Naive thymus-derived CD8-positive, alpha-beta T cell (primary cell): Measurements from ENCODE around the gene ADNP2. TPM values are rescaled to one million over a fixed set of nuclear protein-coding genes. Genes with fewer than 3 reads are reported as not detected.

Experiments used
- ATAC-seq, 2 donors: fragments of 150-1000 bp; cut with Tn5 transposase in 1 of 2; sonication (Bioruptor Pico), chemical (Tn5 transposase) in 1 of 2; 1 replicate in 1 of 2; 2 replicates in 1 of 2; pipeline ENCODE4 v1.10.0; 2021; ENCODE audit warnings: mild to moderate bottlenecking in 2 of 2, moderate library complexity in 2 of 2
- POLR2A ChIA-PET: fragments of 350-600 bp; sonication (Branson Sonifier 250); formaldehyde crosslinking; loops from one replicate; lab custom pipeline; 2021; ENCODE audit warnings: antibody characterized with exemption; lab: Charles Lee
- DNase-seq, 10 donors: peaks; one replicate each; pipeline versions ENCODE4 v3.0.0 to v3.0.0-alpha.2; 2020 to 2022
- H3K27ac Mint-ChIP-seq, 10 donors: one replicate each; pipeline ENCODE4 v1.8.0; 2020 to 2022; ENCODE audit warnings: mild to moderate bottlenecking in 10 of 10, mixed read lengths in 10 of 10, moderate library complexity in 4 of 10, inconsistent platforms in 1 of 10
- H3K27me3 Mint-ChIP-seq, 5 donors: one replicate each; pipeline ENCODE4 v1.8.0; 2021 to 2022; ENCODE audit warnings: mixed read lengths in 5 of 5
- H3K36me3 Mint-ChIP-seq, 3 donors: one replicate each; pipeline ENCODE4 v1.8.0; 2020 to 2022; ENCODE audit warnings: mixed read lengths in 3 of 3, mild to moderate bottlenecking in 2 of 3, inconsistent platforms in 1 of 3
- H3K4me1 Mint-ChIP-seq, 4 donors: one replicate each; pipeline ENCODE4 v1.8.0; 2021 to 2022; ENCODE audit warnings: mixed read lengths in 4 of 4
- H3K4me3 Mint-ChIP-seq, 10 donors: one replicate each; pipeline ENCODE4 v1.8.0; 2020 to 2022; ENCODE audit warnings: mild to moderate bottlenecking in 10 of 10, mixed read lengths in 10 of 10, moderate library complexity in 6 of 10, inconsistent platforms in 1 of 10
- H3K9me3 Mint-ChIP-seq, 9 donors: one replicate each; pipeline ENCODE4 v1.8.0; 2020 to 2022; ENCODE audit warnings: mixed read lengths in 9 of 9, mild to moderate bottlenecking in 3 of 9, inconsistent platforms in 1 of 9, moderate library complexity in 1 of 9
- polyA plus RNA-seq, 3 donors: library from polyadenylated mRNA; unstranded; fragments of 300-500 nt; fragmentation: Illumina TruSeq; gene quantifications; one replicate each; pipeline ENCODE4 v1.2.3, GENCODE V29; 2021
- total RNA-seq, 8 experiments: library from RNA in 2 of 8; stranded (reverse) in 2 of 8; gene quantifications; one replicate each; pipeline ENCODE4 v1.2.3 and lab custom pipeline; 2021 to 2026

ADNP2 gene
- total and polyA plus RNA-seq, 5 experiments from 2014 or later, result 8.1 to 25.5 (median 11.7) TPM

DNA sequence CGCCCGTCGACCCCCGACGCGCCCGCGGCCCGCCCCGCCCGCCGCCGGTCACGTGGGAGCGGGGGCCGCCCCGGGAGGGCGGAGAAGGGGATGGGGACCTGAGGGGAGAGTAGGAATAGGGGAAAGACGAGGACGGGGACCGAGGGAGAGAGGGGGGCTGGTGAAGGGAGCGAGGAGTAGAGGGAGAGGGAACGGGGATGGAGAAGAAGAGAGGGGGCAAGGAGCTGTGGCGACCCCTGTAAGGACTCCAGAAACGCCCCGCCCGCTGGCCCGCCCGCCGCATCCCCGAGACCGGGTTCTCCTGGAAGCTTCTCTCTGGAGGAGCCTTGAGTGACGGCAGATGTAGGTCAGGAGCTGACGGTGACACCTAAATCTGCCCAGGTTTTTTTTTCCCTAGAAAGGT is 615 bp downstream of the ADNP2 start:
- DNase-seq, result peak in 4 of 10 donors; percentile 24 to 66 (median 37)
- H3K4me3 Mint-ChIP-seq, result peak overlapping the region; percentile 52 to 91 (median 80)
- H3K27me3 Mint-ChIP-seq, result no peaks in the 10 kb centered on the region
- POLR2A ChIA-PET, result interaction anchor here (0.8 to 1.0 kb wide), 2 partner anchors 76 to 164 kb away, joined by 3 to 4 read pairs; partner anchors contain the start of gene RBFA
- ATAC-seq, result peak in 1 of 2 donors; percentile 1
- peaks cover 30 to 55% (median 50%) of the 10 kb centered on the region in 4 donors for H3K4me1 Mint-ChIP-seq
- no peaks in the 10 kb centered on the region for H3K9me3 Mint-ChIP-seq
- peaks cover 0 to 2% (median 0%) of the 10 kb centered on the region in 3 donors for H3K36me3 Mint-ChIP-seq
- peak overlapping the region; percentile 45 to 98 (median 91) for H3K27ac Mint-ChIP-seq

DNA sequence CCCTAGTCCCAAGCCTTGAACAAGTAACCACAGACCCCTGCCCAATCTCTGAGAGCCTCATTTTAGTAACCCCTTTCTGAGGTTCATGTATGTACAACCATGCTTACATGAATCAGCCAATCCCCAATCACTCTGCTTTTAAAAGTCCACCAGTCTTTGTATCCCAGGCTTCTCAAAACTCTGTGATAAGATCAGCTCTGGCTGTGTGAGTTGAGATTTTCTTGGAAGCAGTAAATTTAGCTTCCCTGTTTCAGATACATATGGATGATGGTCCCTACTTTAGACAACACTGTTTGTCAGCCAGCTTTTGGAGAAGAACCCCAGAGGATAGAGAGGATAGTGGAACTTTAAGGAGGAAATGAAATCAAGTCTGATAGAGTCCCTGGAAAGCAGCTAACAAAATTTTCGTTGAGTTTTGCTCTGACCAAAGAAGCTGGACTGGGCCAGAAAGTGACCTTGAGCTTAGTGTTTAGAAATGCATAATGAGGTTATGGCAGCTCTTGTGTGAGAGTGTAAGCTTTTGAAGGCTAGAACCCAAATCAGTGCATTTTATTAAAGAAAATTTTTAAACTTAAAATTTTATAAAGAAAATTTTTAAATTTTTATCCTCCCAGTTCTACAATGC is 3.7 kb downstream of the ADNP2 start:
- Mint-ChIP-seq H3K4me3 (peak overlapping the region in 1 of 10 donors; percentile 54), H3K36me3 (peaks cover 0 to 11% (median 8%) of the 10 kb centered on the region in 3 donors), H3K9me3 (no peaks in the 10 kb centered on the region), H3K27me3 (no peaks in the 10 kb centered on the region), H3K4me1 (peaks cover 26 to 67% (median 49%) of the 10 kb centered on the region in 4 donors), H3K27ac (peak overlapping the region in 2 of 10 donors; percentile 46 to 58)
- no peak for DNase-seq
- ATAC-seq, result no peak
- POLR2A ChIA-PET, result no interaction called here

DNA sequence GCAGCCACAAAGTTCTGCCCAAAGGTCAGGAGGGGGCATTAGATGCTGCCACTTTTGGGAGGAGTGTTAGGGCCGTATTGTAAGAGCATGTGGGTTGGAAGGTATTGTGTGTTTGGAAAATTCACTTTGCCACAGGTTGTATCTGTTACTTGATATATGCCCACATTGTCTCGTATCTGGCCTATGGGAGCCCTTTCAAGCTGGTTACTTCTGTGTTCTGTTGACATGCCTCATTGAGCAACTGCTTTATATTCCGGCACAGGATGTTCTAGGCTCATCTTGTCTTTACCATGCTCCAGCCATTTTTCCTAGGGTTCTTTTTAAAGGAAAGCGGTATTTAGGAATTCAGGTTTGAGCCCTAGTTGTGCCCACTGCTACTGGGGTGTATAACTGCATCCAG is 6.0 kb downstream of the ADNP2 start:
- no peak overlapping the region for H3K4me3 Mint-ChIP-seq
- H3K27me3 Mint-ChIP-seq, result no peaks in the 10 kb centered on the region
- H3K27ac Mint-ChIP-seq, result peak overlapping the region in 2 of 10 donors; percentile 0 to 34
- H3K4me1 Mint-ChIP-seq, result peaks cover 26 to 60% (median 41%) of the 10 kb centered on the region in 4 donors
- no peaks in the 10 kb centered on the region for H3K9me3 Mint-ChIP-seq
- POLR2A ChIA-PET, result no interaction called here
- DNase-seq, result no peak
- peaks cover 0 to 33% (median 21%) of the 10 kb centered on the region in 3 donors for H3K36me3 Mint-ChIP-seq
- ATAC-seq, result no peak

DNA sequence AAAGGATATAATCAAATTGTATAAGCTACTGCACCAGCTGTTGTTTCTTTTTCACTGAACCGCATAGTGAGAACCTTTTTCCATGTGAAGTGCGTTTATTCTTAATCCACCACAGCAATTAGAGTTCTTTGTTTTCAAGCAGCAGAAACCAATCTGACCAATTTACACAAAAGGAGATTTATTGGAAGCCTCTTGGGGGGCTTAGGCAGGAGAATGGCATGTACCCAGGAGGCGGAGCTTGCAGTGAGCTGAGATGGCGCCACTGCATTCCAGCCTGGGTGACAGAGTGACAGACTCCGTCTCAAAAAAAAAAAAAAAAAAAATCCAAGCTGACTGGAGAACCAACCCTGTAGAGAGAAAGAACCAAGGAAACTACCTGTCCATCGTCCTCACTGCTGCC is 10.0 kb downstream of the ADNP2 start:
- POLR2A ChIA-PET, result no interaction called here
- H3K27ac Mint-ChIP-seq, result no peak overlapping the region
- peaks cover 0 to 61% (median 37%) of the 10 kb centered on the region in 3 donors for H3K36me3 Mint-ChIP-seq
- no peak overlapping the region for H3K4me3 Mint-ChIP-seq
- H3K4me1 Mint-ChIP-seq, result peaks cover 17 to 48% (median 27%) of the 10 kb centered on the region in 4 donors
- ATAC-seq (no peak), DNase-seq (no peak)
- no peaks in the 10 kb centered on the region for H3K27me3 Mint-ChIP-seq
- H3K9me3 Mint-ChIP-seq, result no peaks in the 10 kb centered on the region

DNA sequence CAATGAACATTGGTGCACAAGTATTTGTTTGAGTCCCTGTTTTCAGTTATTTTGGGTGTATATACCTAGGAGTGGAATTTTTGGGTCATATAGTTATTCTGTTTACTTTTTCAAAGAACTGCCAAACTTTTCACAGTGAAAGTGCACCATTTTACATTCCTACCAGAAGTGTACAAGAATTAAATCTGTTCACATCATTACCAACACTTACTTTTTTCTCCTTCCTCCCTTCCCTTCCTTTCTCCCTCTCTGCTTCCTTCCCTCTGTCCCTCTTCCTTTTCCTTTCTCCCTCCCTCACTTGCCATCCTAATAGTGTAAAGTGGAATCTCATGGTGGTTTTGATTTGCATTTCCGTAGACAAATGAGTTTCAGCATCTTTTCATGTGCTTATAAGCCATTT is 11.9 kb downstream of the ADNP2 start:
- POLR2A ChIA-PET, result no interaction called here
- Mint-ChIP-seq H3K27me3 (no peaks in the 10 kb centered on the region), H3K27ac (peak overlapping the region in 4 of 10 donors; percentile 4 to 54 (median 49)), H3K9me3 (no peaks in the 10 kb centered on the region), H3K4me3 (no peak overlapping the region), H3K4me1 (peaks cover 11 to 37% (median 16%) of the 10 kb centered on the region in 4 donors), H3K36me3 (peaks cover 0 to 63% (median 42%) of the 10 kb centered on the region in 3 donors)
- ATAC-seq (no peak), DNase-seq (no peak)

- POLR2A ChIA-PET, result no interaction called here
- Mint-ChIP-seq H3K4me1 (peaks cover 15 to 43% (median 36%) of the 10 kb centered on the region in 4 donors), H3K27ac (no peak overlapping the region), H3K27me3 (no peaks in the 10 kb centered on the region), H3K36me3 (peaks cover 0 to 40% (median 26%) of the 10 kb centered on the region in 3 donors), H3K9me3 (peaks cover 0 to 6% (median 0%) of the 10 kb centered on the region in 9 donors), H3K4me3 (no peak overlapping the region)
- no peak for ATAC-seq
- DNase-seq, result no peak
Measured at GRCh38 chr18:80124131-80124530, 15.1 kb downstream of the ADNP2 start.

- Mint-ChIP-seq H3K4me1 (peaks cover 22 to 62% (median 54%) of the 10 kb centered on the region in 4 donors), H3K4me3 (peak overlapping the region; percentile 53 to 83 (median 68)), H3K36me3 (peaks cover 0 to 23% (median 16%) of the 10 kb centered on the region in 3 donors), H3K27me3 (no peaks in the 10 kb centered on the region), H3K27ac (peak overlapping the region; percentile 52 to 96 (median 90)), H3K9me3 (peaks cover 0 to 6% (median 0%) of the 10 kb centered on the region in 9 donors)
- DNase-seq, result peak in 7 of 10 donors; percentile 42 to 74 (median 53)
- POLR2A ChIA-PET, result no interaction called here
- peak; percentile 80 to 91 for ATAC-seq
Measured at GRCh38 chr18:80126797-80127196, 17.7 kb downstream of the ADNP2 start.

DNA sequence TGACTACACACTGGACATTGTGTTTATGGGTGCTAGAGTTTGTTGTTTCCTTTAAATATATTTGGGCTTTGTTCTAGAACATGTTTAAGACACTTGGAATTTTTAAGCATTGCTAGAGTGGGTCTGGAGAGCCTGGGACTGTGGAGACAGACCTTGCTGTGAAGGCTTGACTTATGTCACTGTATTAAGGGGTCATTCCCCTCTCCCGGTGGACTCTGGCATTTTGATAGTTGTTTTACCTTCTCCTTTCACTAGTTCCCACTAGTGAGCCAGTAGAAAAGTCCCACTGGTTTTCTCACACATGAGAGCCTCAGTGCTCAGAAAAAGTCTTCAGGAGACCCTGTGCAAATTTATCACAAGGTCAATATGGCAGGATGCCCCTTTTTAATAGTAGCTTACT is 18.6 kb downstream of the ADNP2 start:
- Mint-ChIP-seq H3K4me1 (peaks cover 29 to 65% (median 59%) of the 10 kb centered on the region in 4 donors), H3K36me3 (peaks cover 4 to 22% (median 16%) of the 10 kb centered on the region in 3 donors), H3K27ac (peak overlapping the region in 6 of 10 donors; percentile 6 to 91 (median 48)), H3K27me3 (no peaks in the 10 kb centered on the region), H3K4me3 (peak overlapping the region in 6 of 10 donors; percentile 0 to 75 (median 54)), H3K9me3 (peaks cover 0 to 6% (median 0%) of the 10 kb centered on the region in 9 donors)
- DNase-seq (no peak), ATAC-seq (no peak)
- POLR2A ChIA-PET, result no interaction called here

DNA sequence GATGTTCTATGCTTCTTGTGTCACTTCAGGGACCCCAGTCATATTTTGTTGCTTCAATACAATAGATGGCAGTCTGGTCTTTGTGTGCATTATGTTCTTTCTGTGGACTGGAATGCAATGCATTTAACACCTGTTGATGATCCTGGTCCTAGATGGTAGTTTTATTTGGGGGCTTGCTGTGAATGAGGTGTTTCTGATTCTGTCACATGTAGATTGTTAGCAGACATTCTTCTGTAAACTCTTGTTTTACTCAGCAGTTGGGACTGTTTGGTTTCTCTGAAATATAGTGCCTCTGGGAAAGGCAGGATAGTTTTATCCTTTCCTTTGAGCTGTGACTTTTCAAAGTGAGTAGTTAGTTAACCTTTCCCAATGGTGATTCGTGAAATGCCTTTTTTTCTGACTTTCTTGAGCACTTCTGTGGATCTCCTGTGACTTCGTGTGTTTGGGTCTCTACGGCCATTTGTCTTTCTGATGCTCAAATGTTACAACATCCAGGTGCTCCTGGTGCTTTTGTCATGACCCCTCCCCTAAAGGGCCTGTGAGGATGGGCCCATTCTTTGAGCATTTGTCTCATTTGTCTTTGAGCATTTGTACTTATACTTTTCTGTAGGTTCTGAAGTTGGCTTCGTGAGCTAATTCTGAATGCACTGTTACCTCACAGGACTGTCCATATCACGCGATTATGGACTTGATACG is 20.8 kb downstream of the ADNP2 start:
- H3K27ac Mint-ChIP-seq, result peak overlapping the region in 9 of 10 donors; percentile 11 to 95 (median 88)
- peaks cover 32 to 73% (median 58%) of the 10 kb centered on the region in 4 donors for H3K4me1 Mint-ChIP-seq
- H3K4me3 Mint-ChIP-seq, result peak overlapping the region in 4 of 10 donors; percentile 8 to 40 (median 29)

GRCh38 chr18:80130555-80130954 is 21.5 kb downstream of the ADNP2 start:
- H3K9me3 Mint-ChIP-seq, result peaks cover 0 to 6% (median 0%) of the 10 kb centered on the region in 9 donors
- peaks cover 32 to 73% (median 58%) of the 10 kb centered on the region in 4 donors for H3K4me1 Mint-ChIP-seq
- no peaks in the 10 kb centered on the region for H3K27me3 Mint-ChIP-seq
- H3K27ac Mint-ChIP-seq, result peak overlapping the region in 9 of 10 donors; percentile 84 to 95 (median 91)
- POLR2A ChIA-PET, result no interaction called here
- peak in 2 of 10 donors; percentile 36 to 48 for DNase-seq
- H3K36me3 Mint-ChIP-seq, result peaks cover 10 to 41% (median 27%) of the 10 kb centered on the region in 3 donors
- ATAC-seq, result peak; percentile 65 to 72
- H3K4me3 Mint-ChIP-seq, result peak overlapping the region in 7 of 10 donors; percentile 18 to 72 (median 56)

More for the DNA sequence above, 20.8 kb downstream of the ADNP2 start:
- Mint-ChIP-seq H3K27me3 (no peaks in the 10 kb centered on the region), H3K9me3 (peaks cover 0 to 6% (median 0%) of the 10 kb centered on the region in 9 donors), H3K36me3 (peaks cover 9 to 33% (median 22%) of the 10 kb centered on the region in 3 donors)
- no peak for DNase-seq
- ATAC-seq, result no peak
- POLR2A ChIA-PET, result no interaction called here

- Mint-ChIP-seq H3K27me3 (no peaks in the 10 kb centered on the region), H3K4me1 (peaks cover 27 to 56% (median 44%) of the 10 kb centered on the region in 4 donors), H3K27ac (peak overlapping the region in 8 of 10 donors; percentile 4 to 79 (median 58)), H3K9me3 (peaks cover 0 to 4% (median 0%) of the 10 kb centered on the region in 9 donors), H3K36me3 (peaks cover 14 to 58% (median 37%) of the 10 kb centered on the region in 3 donors), H3K4me3 (peak overlapping the region in 1 of 10 donors; percentile 19)
- ATAC-seq, result no peak
- no peak for DNase-seq
- POLR2A ChIA-PET, result no interaction called here
Measured at GRCh38 chr18:80132180-80132812, 23.2 kb downstream of the ADNP2 start.

- POLR2A ChIA-PET, result no interaction called here
- DNase-seq (no peak), ATAC-seq (no peak)
- peak overlapping the region in 6 of 10 donors; percentile 22 to 76 (median 30) for H3K27ac Mint-ChIP-seq
- H3K4me1 Mint-ChIP-seq, result peaks cover 22 to 48% (median 35%) of the 10 kb centered on the region in 4 donors
- no peaks in the 10 kb centered on the region for H3K9me3 Mint-ChIP-seq
- no peaks in the 10 kb centered on the region for H3K27me3 Mint-ChIP-seq
- no peak overlapping the region for H3K4me3 Mint-ChIP-seq
- peaks cover 14 to 66% (median 44%) of the 10 kb centered on the region in 3 donors for H3K36me3 Mint-ChIP-seq
Measured at GRCh38 chr18:80133124-80133523, 24.1 kb downstream of the ADNP2 start.
